Endothelial cell of umbilical vein (primary cell): Measurements from ENCODE around the gene DUSP8. TPM values are rescaled to one million over a fixed set of nuclear protein-coding genes. Genes with fewer than 3 reads are reported as not detected.

Source experiments
- BruUV-seq: library from RNA; stranded (reverse); fragments of 400-500 nt; replicated peaks from 2 replicates; lab custom pipeline; 2021; lab: Mats Ljungman, UMichigan
- CTCF ChIA-PET: fragments of 300-600, 350-600 bp; sonication (Branson Sonifier 250); formaldehyde crosslinking; loops from one replicate; lab custom pipeline; 2021; ENCODE audit warnings: antibody characterized with exemption, inconsistent platforms; lab: Charles Lee
- POLR2A ChIA-PET: fragments of 300-600, 350-600 bp; sonication (Branson Sonifier 250); formaldehyde crosslinking; loops from one replicate; lab custom pipeline; 2021; ENCODE audit warnings: antibody characterized with exemption, inconsistent platforms; lab: Charles Lee
- DNase-seq: peaks from one replicate; pipeline ENCODE4 v3.0.0-alpha.2; 2011; ENCODE audit warnings: low read depth, low spot score
- FAIRE-seq: peaks from 2 replicates; lab custom pipeline; 2011; peaks lifted over from hg19 to GRCh38; lab: Jason Lieb, UNC
- H2AFZ ChIP-seq: 2 replicates; pipeline ENCODE4 v1.6.0; 2012; ENCODE audit warnings: low read depth, low read length, control low read depth, inconsistent platforms
- H3K27ac ChIP-seq: 2 replicates; pipeline ENCODE4 v1.5.1; 2011; ENCODE audit warnings: low read depth, mild to moderate bottlenecking, control low read depth, low read length, moderate library complexity; ENCODE audit not compliant: insufficient read depth
- H3K27me3 ChIP-seq, 2 experiments: 2 replicates each; pipeline versions ENCODE4 v1.6.0 to v1.6.1; 2011; ENCODE audit warnings: low read length in 2 of 2, mixed read lengths in 1 of 2; ENCODE audit not compliant: control insufficient read depth in 2 of 2, insufficient read depth in 2 of 2
- H3K36me3 ChIP-seq, 2 experiments: 2 replicates in 1 of 2; 3 replicates in 1 of 2; pipeline ENCODE4 v1.5.1; 2011; ENCODE audit warnings: low read length in 2 of 2, mild to moderate bottlenecking in 1 of 2, moderate library complexity in 1 of 2; ENCODE audit not compliant: control insufficient read depth in 2 of 2, insufficient read depth in 2 of 2; ENCODE audit errors: extremely low read depth in 1 of 2
- H3K4me1 ChIP-seq: 3 replicates; pipeline ENCODE4 v1.5.1; 2011; ENCODE audit warnings: mild to moderate bottlenecking, low read length; ENCODE audit not compliant: control insufficient read depth, insufficient read depth; ENCODE audit errors: extremely low read depth
- H3K4me2 ChIP-seq: 2 replicates; pipeline ENCODE4 v1.6.1; 2011; ENCODE audit warnings: low read length, control low read depth, mixed read lengths; ENCODE audit not compliant: insufficient read depth
- H3K4me3 ChIP-seq, 3 experiments: fragments of 200-600 bp in 1 of 3; sonication (generic), shearing (Covaris generic) in 1 of 3; replicated peaks in 1 of 3; 2 replicates each; pipeline ENCODE4 v1.5.1; 2011 to 2016; ENCODE audit warnings: control low read depth in 3 of 3, low read length in 3 of 3, mild to moderate bottlenecking in 2 of 3, inconsistent platforms in 1 of 3, low read depth in 1 of 3, moderate library complexity in 1 of 3; ENCODE audit not compliant: insufficient read depth in 1 of 3
- H3K79me2 ChIP-seq: 2 replicates; pipeline ENCODE4 v1.6.0; 2012; ENCODE audit warnings: low read length, inconsistent platforms; ENCODE audit not compliant: control insufficient read depth, insufficient read depth
- H3K9ac ChIP-seq: replicated peaks from 2 replicates; pipeline ENCODE3; 2011; ENCODE audit warnings: low read length, control low read depth; ENCODE audit not compliant: insufficient read depth; ENCODE audit errors: extremely low read depth
- H3K9me1 ChIP-seq: replicated peaks from 3 replicates; pipeline ENCODE4 v1.6.0; 2011; ENCODE audit warnings: mild to moderate bottlenecking, low read length; ENCODE audit not compliant: control insufficient read depth, insufficient read depth; ENCODE audit errors: extremely low read depth
- H3K9me3 ChIP-seq: replicated peaks from 2 replicates; pipeline ENCODE4 v1.5.1; 2012; ENCODE audit warnings: low read length, inconsistent platforms; ENCODE audit not compliant: control insufficient read depth, insufficient read depth
- H4K20me1 ChIP-seq: replicated peaks from 2 replicates; pipeline ENCODE3; 2011; ENCODE audit warnings: mild to moderate bottlenecking, low read length; ENCODE audit not compliant: control insufficient read depth, insufficient read depth; ENCODE audit errors: extremely low read depth
- EZH2 ChIP-seq: IDR thresholded peaks from 2 replicates; pipeline ENCODE4 v1.6.1; 2012; ENCODE audit warnings: borderline replicate concordance, low read depth, mild to moderate bottlenecking, moderate library complexity, low read length, inconsistent platforms; ENCODE audit not compliant: severe bottlenecking
- FOS ChIP-seq: IDR thresholded peaks from 2 replicates; pipeline ENCODE4 v1.6.1; 2011; ENCODE audit warnings: mild to moderate bottlenecking, low read length, moderate library complexity, borderline replicate concordance; ENCODE audit not compliant: insufficient read depth
- GATA2 ChIP-seq: IDR thresholded peaks from 2 replicates; pipeline ENCODE4 v1.7.0; 2011; ENCODE audit warnings: low read depth, mild to moderate bottlenecking, moderate library complexity, mixed read lengths, low read length; ENCODE audit not compliant: insufficient read length, insufficient read depth
- JUN ChIP-seq: IDR thresholded peaks from 2 replicates; pipeline ENCODE4 v1.6.1; 2011; ENCODE audit warnings: borderline replicate concordance, low read depth; ENCODE audit not compliant: insufficient read length, insufficient read depth
- MYC ChIP-seq: IDR thresholded peaks from one replicate; pipeline ENCODE4 v1.6.1; 2011; ENCODE audit warnings: mild to moderate bottlenecking, low read depth, low read length
- POLR2A ChIP-seq: IDR thresholded peaks from 2 replicates; pipeline ENCODE4 v1.6.1; 2012; ENCODE audit warnings: low read depth, mild to moderate bottlenecking, control low read depth, low read length
- POLR2AphosphoS5 ChIP-seq: IDR thresholded peaks from 2 replicates; pipeline ENCODE4 v1.6.1; 2012; ENCODE audit warnings: low read depth, mild to moderate bottlenecking, control low read depth, low read length, moderate library complexity; ENCODE audit not compliant: insufficient read depth
- dilution Hi-C: fragments of 300-500 bp; cut with MboI; formaldehyde crosslinking; loops from one replicate; pipeline ENCODE4 v1.15.0; 2019; ENCODE audit warnings: low sequenced_read_pairs; ENCODE audit not compliant: extremely low pct_ligation_motif_present
- intact Hi-C: fragments of 100-400 bp; cut with micrococcal nuclease; formaldehyde crosslinking; loops from one replicate; pipeline ENCODE4 v1.10.0; 2022
- polyA plus RNA-seq, 4 experiments: library from polyadenylated mRNA; depleted of rRNA in 3 of 4; stranded (reverse) in 3 of 4; unstranded in 1 of 4; fragments of >200 nt; gene quantifications; 2 replicates each; pipeline versions ENCODE4 v1.2.1 to v1.2.3, GENCODE V29; 2011 to 2012; ENCODE audit warnings: missing spikeins in 1 of 4
- total RNA-seq: library from RNA; stranded (reverse); gene quantifications from 2 replicates; pipeline ENCODE4 v1.2.3, GENCODE V29; 2021
- TF ChIP-seq, protein P1 (sequence below): IDR thresholded peaks from 2 replicates; pipeline ENCODE4 v1.6.1; 2011; ENCODE audit not compliant: insufficient read depth, insufficient read length
- TF ChIP-seq, protein P2 (sequence below), 2 donors: IDR thresholded peaks; 1 replicate in 1 of 2; 2 replicates in 1 of 2; pipeline ENCODE4 v1.5.1; 2011; ENCODE audit warnings: low read length in 2 of 2, mild to moderate bottlenecking in 2 of 2, moderate library complexity in 2 of 2, control low read depth in 1 of 2, inconsistent platforms in 1 of 2, low read depth in 1 of 2; ENCODE audit not compliant: insufficient read depth in 1 of 2; ENCODE audit errors: extremely low read depth in 1 of 2

Gene DUSP8
- total and polyA plus RNA-seq, 2 donors (not counting 3 experiments of a cell fraction or from before 2014, with no cell fraction given), result 4.6 to 5.9 TPM

DNA sequence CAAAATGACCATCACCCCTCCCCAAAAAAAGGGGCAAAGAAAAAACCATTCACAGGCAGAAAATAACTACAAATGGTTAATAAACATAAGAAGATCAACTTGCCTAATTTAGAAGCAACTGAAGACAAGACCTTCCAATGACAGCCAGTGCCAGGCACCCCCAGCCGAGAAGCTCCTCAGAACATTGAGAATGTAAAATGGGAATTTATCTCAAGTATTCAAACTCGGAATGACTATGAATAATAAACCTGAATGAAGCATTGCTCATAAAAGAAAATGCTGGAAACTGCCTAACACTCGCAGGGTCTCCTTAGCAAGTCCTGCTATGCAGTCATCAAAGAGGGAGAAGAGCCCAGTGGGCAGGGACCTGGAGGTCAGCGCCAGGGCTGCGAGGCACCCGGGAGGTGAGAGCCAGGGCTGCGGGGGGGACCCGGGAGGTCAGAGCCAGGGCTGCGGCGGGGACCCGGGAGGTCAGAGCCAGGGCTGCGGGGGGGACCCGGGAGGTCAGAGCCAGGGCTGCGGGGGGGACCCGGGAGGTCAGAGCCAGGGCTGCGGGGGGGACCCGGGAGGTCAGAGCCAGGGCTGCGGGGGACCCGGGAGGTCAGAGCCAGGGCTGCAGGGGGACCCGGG lies 62.3 kb downstream of the DUSP8 start:
- H3K4me3 ChIP-seq, result no peak overlapping the region
- no peak overlapping the region for H3K4me2 ChIP-seq
- CTCF ChIA-PET, result no interaction called here
- intact Hi-C loops (loop anchor here (10.0 kb wide), 1 partner anchor 125 kb away; the partner anchor contains the start of gene BRSK2), dilution Hi-C loops (no loop called here)
- POLR2A ChIA-PET, result no interaction called here
- H3K27ac ChIP-seq, result no peak overlapping the region
- H3K9ac ChIP-seq, result no peak overlapping the region
- DNase-seq, result no peak
- no peaks in the 10 kb centered on the region for H3K4me1 ChIP-seq
- no TSS peak for BruUV-seq
- H3K79me2 ChIP-seq, result peaks cover 10% of the 10 kb centered on the region
- H3K36me3 ChIP-seq, result no peaks in the 10 kb centered on the region
- H2AFZ ChIP-seq, result no peak overlapping the region
- no peaks in the 10 kb centered on the region for H3K9me1 ChIP-seq
- no peaks in the 10 kb centered on the region for H3K27me3 ChIP-seq
- TF ChIP-seq MYC (no peak), EZH2 (no peak), GATA2 (no peak), POLR2A (no peak), JUN (no peak), POLR2AphosphoS5 (no peak), FOS (no peak)
- TF ChIP-seq, protein P1, sequence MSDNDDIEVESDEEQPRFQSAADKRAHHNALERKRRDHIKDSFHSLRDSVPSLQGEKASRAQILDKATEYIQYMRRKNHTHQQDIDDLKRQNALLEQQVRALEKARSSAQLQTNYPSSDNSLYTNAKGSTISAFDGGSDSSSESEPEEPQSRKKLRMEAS, result no peak
- TF ChIP-seq, protein P2, sequence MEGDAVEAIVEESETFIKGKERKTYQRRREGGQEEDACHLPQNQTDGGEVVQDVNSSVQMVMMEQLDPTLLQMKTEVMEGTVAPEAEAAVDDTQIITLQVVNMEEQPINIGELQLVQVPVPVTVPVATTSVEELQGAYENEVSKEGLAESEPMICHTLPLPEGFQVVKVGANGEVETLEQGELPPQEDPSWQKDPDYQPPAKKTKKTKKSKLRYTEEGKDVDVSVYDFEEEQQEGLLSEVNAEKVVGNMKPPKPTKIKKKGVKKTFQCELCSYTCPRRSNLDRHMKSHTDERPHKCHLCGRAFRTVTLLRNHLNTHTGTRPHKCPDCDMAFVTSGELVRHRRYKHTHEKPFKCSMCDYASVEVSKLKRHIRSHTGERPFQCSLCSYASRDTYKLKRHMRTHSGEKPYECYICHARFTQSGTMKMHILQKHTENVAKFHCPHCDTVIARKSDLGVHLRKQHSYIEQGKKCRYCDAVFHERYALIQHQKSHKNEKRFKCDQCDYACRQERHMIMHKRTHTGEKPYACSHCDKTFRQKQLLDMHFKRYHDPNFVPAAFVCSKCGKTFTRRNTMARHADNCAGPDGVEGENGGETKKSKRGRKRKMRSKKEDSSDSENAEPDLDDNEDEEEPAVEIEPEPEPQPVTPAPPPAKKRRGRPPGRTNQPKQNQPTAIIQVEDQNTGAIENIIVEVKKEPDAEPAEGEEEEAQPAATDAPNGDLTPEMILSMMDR (IDR thresholded peaks at IDR 0.05; ENCODE audit: extremely low read depth in 1 of 2, insufficient read depth in 1 of 2, low read depth in 1 of 2, low read length in 2 of 2), result no peak
- H3K9me3 ChIP-seq, result no peaks in the 10 kb centered on the region
- H4K20me1 ChIP-seq, result peaks cover 3% of the 10 kb centered on the region
- no peak for FAIRE-seq
